Articular chondrocyte of knee joint (primary cell): Measurements from ENCODE around the gene MRFAP1. TPM values are rescaled to one million over a fixed set of nuclear protein-coding genes. Genes with fewer than 3 reads are reported as not detected.

Source experiments
- total RNA-seq: library from RNA; depleted of rRNA; stranded (reverse); fragments of >200 nt; gene quantifications from 2 replicates; pipeline ENCODE4 v1.2.3, GENCODE V29; 2012

Gene MRFAP1
- 165 and 185 TPM in 2 replicates for total RNA-seq

DNA sequence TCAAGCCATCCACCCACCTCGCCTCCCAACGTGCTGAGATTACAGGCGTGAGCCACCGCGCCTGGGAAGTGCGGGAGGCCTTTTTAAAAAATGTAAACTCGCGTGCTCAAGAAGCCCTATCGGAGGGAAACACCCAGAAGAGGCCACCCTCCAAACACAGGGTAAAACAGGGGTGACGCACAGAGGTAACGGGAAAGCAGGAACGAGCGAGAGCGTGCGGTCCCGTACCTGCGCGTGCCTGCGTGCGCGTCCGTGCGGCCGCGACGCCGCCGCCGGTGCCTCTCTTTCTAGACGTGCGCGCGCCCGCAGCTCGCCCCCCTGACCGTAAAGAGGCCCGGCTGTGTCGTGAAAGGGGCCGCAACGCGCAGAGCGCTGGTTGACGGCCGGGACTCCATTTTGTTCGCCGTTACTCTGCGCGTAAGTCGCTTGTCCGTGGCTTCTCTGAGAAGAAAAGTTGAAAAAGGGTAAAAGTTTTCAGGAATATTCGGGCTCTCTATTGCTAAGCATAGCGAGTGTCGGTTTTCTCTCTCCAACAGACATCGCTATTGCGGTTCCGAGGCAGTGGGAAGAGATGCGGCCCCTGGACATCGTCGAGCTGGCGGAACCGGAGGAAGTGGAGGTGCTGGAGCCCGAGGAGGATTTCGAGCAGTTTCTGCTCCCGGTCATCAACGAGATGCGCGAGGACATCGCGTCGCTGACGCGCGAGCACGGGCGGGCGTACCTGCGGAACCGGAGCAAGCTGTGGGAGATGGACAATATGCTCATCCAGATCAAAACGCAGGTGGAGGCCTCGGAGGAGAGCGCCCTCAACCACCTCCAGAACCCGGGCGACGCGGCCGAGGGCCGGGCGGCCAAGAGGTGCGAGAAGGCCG is at the start of gene MRFAP1:
Gene MRFAP1, plus strand, starts transcription at position 394 of the 872 bp plus-strand sequence. Its CDS starts 178 bp downstream, at position 572.

Other genes starting within 250 kb of the MRFAP1 start
- under 0.01 and 0.13 TPM in 2 replicates for gene PPP2R2C, start 168.1 kb upstream of the MRFAP1 start, total RNA-seq
- gene MAN2B2, start 65.5 kb upstream of the MRFAP1 start, total RNA-seq, result 19.9 and 25.7 TPM in 2 replicates
- 0.13 TPM in 1 of 2 replicates, not detected in the other for gene S100P, start 53.2 kb downstream of the MRFAP1 start, total RNA-seq
- 48.0 and 66.9 TPM in 2 replicates for gene MRFAP1L1, start 69.2 kb downstream of the MRFAP1 start, total RNA-seq
- 9.1 and 9.4 TPM in 2 replicates for gene BLOC1S4, start 75.5 kb downstream of the MRFAP1 start, total RNA-seq
- 19.7 and 30.3 TPM in 2 replicates for gene KIAA0232, start 142.0 kb downstream of the MRFAP1 start, total RNA-seq